BLaER1 (cell line): Measurements from ENCODE around the gene PDLIM5.

Experiments
- H3K27ac ChIP-seq: shearing (Covaris generic); formaldehyde crosslinking; 2 replicates; pipeline ENCODE4 v1.8.1; 2022
- H3K27me3 ChIP-seq: shearing (Covaris generic); formaldehyde crosslinking; 2 replicates; pipeline ENCODE4 v1.8.1; 2022
- H3K36me3 ChIP-seq: shearing (Covaris generic); formaldehyde crosslinking; 2 replicates; pipeline ENCODE4 v1.8.1; 2022
- H3K4me1 ChIP-seq: shearing (Covaris generic); formaldehyde crosslinking; 2 replicates; pipeline ENCODE4 v1.8.1; 2022
- H3K4me2 ChIP-seq: shearing (Covaris generic); formaldehyde crosslinking; 2 replicates; pipeline ENCODE4 v1.8.1; 2022
- H3K4me3 ChIP-seq: shearing (Covaris generic); formaldehyde crosslinking; 2 replicates; pipeline ENCODE4 v1.8.1; 2022
- H3K9ac ChIP-seq: shearing (Covaris generic); formaldehyde crosslinking; 2 replicates; pipeline ENCODE4 v1.8.1; 2022
- H3K9me3 ChIP-seq: shearing (Covaris generic); formaldehyde crosslinking; 2 replicates; pipeline ENCODE4 v1.8.1; 2022
- H4K20me1 ChIP-seq: shearing (Covaris generic); formaldehyde crosslinking; 2 replicates; pipeline ENCODE4 v1.8.1; 2022
- Cebpa-rat ChIP-seq: shearing (Covaris generic); IDR thresholded peaks from 2 replicates; pipeline ENCODE4 v1.8.1; 2022

The PDLIM5 gene

DNA sequence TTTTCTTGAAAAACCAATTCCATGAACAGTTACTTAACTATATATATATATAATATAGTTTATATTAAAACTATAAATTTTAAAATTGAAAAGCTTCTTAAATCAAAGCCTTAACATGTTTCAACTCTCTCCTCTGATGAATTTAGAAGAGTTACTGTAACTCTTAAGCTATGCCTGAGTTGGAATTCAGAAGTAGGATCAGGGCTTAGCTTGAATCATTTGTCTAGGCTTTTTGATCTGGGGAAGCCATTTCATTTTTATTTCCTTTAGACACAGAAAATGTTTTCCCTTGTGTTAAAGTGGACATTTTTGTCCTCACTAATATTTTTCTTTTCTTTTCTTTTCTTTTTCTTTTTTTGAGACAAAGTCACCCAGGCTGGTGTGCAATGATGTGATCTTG, 40.4 kb upstream of the PDLIM5 start:
- H3K4me1 ChIP-seq, result no peaks in the 10 kb centered on the region
- no peak overlapping the region for H3K9ac ChIP-seq
- H3K4me3 ChIP-seq, result no peak overlapping the region
- no peaks in the 10 kb centered on the region for H4K20me1 ChIP-seq
- H3K4me2 ChIP-seq, result no peak overlapping the region
- H3K36me3 ChIP-seq, result no peaks in the 10 kb centered on the region
- H3K9me3 ChIP-seq, result no peaks in the 10 kb centered on the region
- no peak overlapping the region for H3K27ac ChIP-seq
- no peak for TF ChIP-seq Cebpa-rat
- no peaks in the 10 kb centered on the region for H3K27me3 ChIP-seq

DNA sequence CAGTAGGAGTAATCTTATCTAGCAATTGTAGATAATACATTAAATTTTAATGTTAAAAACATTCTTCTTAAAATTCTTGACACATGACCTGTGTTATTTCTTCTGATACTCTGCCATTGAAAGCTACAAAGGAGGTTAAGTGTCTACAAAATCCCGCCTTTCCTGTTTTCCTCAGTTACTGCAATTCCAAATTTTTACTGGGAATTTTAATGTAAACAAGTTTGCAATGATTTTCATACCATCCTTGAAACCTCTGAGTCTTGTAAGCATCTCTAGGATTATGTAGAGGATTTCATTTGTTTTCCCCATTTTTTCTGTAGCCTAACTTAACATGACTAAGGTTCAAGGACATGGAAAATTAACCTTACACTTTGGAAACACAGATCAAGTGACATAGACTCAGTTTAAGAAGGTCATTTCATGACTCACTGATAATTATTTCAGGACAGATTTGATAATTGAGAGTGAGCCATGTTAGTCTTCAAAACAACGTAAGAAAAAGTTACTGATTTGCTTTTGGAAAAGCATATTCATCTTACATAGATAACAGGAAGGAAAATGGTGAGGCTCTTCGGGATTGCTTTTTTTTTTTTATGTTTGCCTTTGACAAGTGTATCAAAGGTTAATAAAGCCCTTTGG, 39.6 kb upstream of the PDLIM5 start:
- Histone ChIP-seq H3K27me3 (no peaks in the 10 kb centered on the region), H3K4me3 (no peak overlapping the region), H3K9ac (no peak overlapping the region), H4K20me1 (no peaks in the 10 kb centered on the region), H3K9me3 (no peaks in the 10 kb centered on the region), H3K4me1 (no peaks in the 10 kb centered on the region), H3K4me2 (no peak overlapping the region), H3K27ac (no peak overlapping the region), H3K36me3 (no peaks in the 10 kb centered on the region)
- TF ChIP-seq Cebpa-rat, result no peak

DNA sequence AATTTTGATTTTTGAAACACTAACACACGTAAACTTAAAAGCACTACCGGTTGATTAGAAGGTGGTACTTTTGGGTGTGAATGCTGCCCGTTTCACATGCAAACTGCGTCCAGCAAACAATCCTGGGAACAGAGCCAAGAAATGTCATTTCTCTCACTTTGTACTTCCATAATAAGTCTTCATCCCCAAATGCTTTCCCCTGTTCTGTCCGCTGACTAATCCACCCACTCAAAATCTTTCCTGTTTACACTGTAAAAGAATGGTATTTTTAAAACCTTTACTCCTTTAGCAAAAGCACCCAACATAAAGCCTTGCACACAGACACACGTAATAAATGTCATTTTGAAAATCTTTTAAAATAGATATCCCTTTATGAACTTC, 39.1 kb upstream of the PDLIM5 start:
- Histone ChIP-seq H3K4me2 (no peak overlapping the region), H4K20me1 (no peaks in the 10 kb centered on the region), H3K36me3 (no peaks in the 10 kb centered on the region), H3K27me3 (no peaks in the 10 kb centered on the region), H3K4me1 (no peaks in the 10 kb centered on the region), H3K9ac (no peak overlapping the region), H3K4me3 (no peak overlapping the region), H3K27ac (no peak overlapping the region), H3K9me3 (no peaks in the 10 kb centered on the region)
- no peak for TF ChIP-seq Cebpa-rat

- Histone ChIP-seq H3K4me2 (no peak overlapping the region), H3K27ac (no peak overlapping the region), H3K4me1 (no peaks in the 10 kb centered on the region)
Measured at GRCh38 chr4:94413085-94413840, 38.5 kb upstream of the PDLIM5 start.

GRCh38 chr4:94414907-94415306, 36.8 kb upstream of the PDLIM5 start:
- H3K4me1 ChIP-seq, result no peaks in the 10 kb centered on the region
- no peaks in the 10 kb centered on the region for H3K27me3 ChIP-seq
- H3K4me3 ChIP-seq, result no peak overlapping the region
- H3K9me3 ChIP-seq, result no peaks in the 10 kb centered on the region
- H3K27ac ChIP-seq, result no peak overlapping the region
- H3K36me3 ChIP-seq, result no peaks in the 10 kb centered on the region
- H4K20me1 ChIP-seq, result no peaks in the 10 kb centered on the region
- H3K4me2 ChIP-seq, result no peak overlapping the region
- no peak for TF ChIP-seq Cebpa-rat
- H3K9ac ChIP-seq, result no peak overlapping the region

More at GRCh38 chr4:94413085-94413840, 38.5 kb upstream of the PDLIM5 start:
- H3K4me3 ChIP-seq, result no peak overlapping the region
- H3K9me3 ChIP-seq, result no peaks in the 10 kb centered on the region
- H4K20me1 ChIP-seq, result no peaks in the 10 kb centered on the region
- H3K36me3 ChIP-seq, result no peaks in the 10 kb centered on the region
- H3K9ac ChIP-seq, result no peak overlapping the region
- no peak for TF ChIP-seq Cebpa-rat
- no peaks in the 10 kb centered on the region for H3K27me3 ChIP-seq

DNA sequence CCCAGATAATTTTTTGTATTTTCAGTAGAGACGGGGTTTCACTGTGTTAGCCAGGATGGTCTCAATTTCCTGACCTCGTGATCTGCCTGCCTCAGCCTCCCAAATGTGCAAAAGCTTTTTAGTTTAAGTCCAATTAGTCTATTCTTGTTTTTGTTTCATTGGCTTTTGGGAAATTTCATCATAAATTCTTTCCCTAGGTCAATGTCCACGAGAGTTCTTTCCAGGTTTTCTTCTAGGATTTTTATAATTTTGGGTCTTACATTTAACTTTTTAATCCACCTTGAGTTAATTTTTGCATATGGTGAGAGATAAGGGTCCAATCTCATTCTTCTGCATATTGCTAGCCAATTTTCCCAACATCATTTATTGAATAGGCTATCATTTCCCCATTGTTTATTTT, 36.3 kb upstream of the PDLIM5 start:
- H3K27me3 ChIP-seq, result no peaks in the 10 kb centered on the region
- no peaks in the 10 kb centered on the region for H3K9me3 ChIP-seq
- no peaks in the 10 kb centered on the region for H4K20me1 ChIP-seq
- H3K36me3 ChIP-seq, result no peaks in the 10 kb centered on the region
- H3K4me3 ChIP-seq, result no peak overlapping the region
- no peak overlapping the region for H3K27ac ChIP-seq
- H3K4me1 ChIP-seq, result no peaks in the 10 kb centered on the region
- no peak for TF ChIP-seq Cebpa-rat
- no peak overlapping the region for H3K9ac ChIP-seq
- H3K4me2 ChIP-seq, result no peak overlapping the region

DNA sequence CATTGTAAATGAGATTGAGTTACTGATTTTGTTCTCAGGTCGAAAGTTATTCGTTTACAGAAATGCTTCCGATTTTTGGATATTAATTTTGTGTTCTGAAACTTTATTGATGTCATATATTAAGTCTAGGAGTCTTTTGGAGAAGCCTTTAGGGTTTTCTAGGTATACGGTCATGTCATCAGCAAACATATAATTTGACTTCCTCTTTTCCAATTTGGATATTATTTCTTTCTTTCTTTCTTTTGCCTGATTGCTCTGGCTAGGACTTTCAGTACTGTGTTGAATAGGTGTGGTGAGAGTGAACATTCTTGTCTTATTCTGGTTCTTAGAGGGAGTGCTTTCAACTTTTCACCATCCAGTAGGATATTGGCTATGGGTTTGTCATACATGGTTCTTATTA, 35.4 kb upstream of the PDLIM5 start:
- Histone ChIP-seq H3K4me1 (no peaks in the 10 kb centered on the region), H3K4me2 (no peak overlapping the region), H4K20me1 (no peaks in the 10 kb centered on the region), H3K4me3 (no peak overlapping the region), H3K9ac (no peak overlapping the region), H3K36me3 (no peaks in the 10 kb centered on the region), H3K27ac (no peak overlapping the region), H3K27me3 (no peaks in the 10 kb centered on the region), H3K9me3 (no peaks in the 10 kb centered on the region)
- no peak for TF ChIP-seq Cebpa-rat

DNA sequence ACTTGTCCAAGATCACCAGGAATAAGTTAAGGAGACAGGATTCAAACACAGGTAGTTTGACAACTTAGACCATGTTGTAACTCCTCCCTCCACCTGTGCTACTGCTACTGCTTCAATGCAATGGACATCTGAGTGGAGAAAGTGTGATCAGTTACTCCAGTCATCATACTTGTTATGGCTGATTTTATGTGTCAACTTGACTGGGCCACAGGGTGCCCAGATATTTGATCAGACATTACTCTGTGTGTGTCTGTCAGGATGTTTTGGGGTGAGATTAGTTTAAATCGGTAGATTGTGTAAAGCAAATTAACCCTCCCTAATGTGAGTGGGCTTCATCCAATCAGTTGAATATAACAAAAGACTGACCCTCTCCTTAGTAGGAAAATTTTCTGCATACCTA, 34.8 kb upstream of the PDLIM5 start:
- H3K4me3 ChIP-seq, result no peak overlapping the region
- H3K27ac ChIP-seq, result no peak overlapping the region
- H3K36me3 ChIP-seq, result no peaks in the 10 kb centered on the region
- H3K4me1 ChIP-seq, result no peaks in the 10 kb centered on the region
- no peak for TF ChIP-seq Cebpa-rat
- no peaks in the 10 kb centered on the region for H4K20me1 ChIP-seq
- no peaks in the 10 kb centered on the region for H3K27me3 ChIP-seq
- H3K4me2 ChIP-seq, result no peak overlapping the region
- H3K9ac ChIP-seq, result no peak overlapping the region
- H3K9me3 ChIP-seq, result no peaks in the 10 kb centered on the region

DNA sequence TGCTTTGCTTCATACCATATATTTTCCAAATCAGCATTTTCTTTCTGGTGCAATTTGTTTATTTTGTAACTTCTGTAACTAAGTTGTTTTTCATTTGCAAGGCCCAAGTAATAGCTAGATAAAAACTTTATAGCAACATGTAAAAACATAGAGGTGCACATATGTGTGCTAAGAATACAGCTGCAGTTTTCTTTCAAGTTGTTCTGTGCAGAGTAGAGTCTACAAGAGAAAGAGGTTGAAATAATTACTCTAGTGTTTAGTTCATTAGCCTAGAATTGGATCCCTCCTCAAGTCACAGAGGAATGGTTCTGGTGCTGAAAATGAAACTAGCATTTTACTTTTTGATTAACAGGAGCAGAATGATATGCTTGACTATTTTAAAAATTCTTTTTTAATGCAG, 32.2 kb upstream of the PDLIM5 start:
- no peak overlapping the region for H3K4me3 ChIP-seq
- H4K20me1 ChIP-seq, result no peaks in the 10 kb centered on the region
- H3K9me3 ChIP-seq, result no peaks in the 10 kb centered on the region
- no peak for TF ChIP-seq Cebpa-rat
- no peaks in the 10 kb centered on the region for H3K27me3 ChIP-seq
- H3K36me3 ChIP-seq, result no peaks in the 10 kb centered on the region
- no peaks in the 10 kb centered on the region for H3K4me1 ChIP-seq
- no peak overlapping the region for H3K27ac ChIP-seq
- H3K4me2 ChIP-seq, result no peak overlapping the region
- no peak overlapping the region for H3K9ac ChIP-seq

DNA sequence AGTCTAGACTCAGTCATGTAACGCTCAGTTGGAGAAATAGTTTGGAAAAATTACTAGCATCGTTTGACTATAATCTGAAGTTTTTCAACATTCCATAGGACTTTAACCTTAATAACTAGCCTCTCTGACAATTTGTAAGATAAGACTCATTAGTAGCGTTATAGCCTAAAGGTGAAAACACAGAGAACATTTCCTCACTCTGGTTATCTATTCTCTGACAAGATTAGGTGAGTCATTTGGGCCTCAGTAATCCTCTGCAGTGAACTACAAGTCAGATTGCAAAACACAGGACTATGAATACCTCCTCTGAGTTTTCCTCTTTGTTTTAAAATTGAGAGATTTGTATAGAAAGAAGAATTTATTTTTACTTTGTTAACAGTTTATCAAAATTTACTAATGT, 31.8 kb upstream of the PDLIM5 start:
- Histone ChIP-seq H3K4me1 (no peaks in the 10 kb centered on the region), H3K9ac (no peak overlapping the region), H3K9me3 (no peaks in the 10 kb centered on the region), H3K36me3 (no peaks in the 10 kb centered on the region), H3K4me3 (no peak overlapping the region), H3K4me2 (no peak overlapping the region), H4K20me1 (no peaks in the 10 kb centered on the region), H3K27ac (no peak overlapping the region), H3K27me3 (no peaks in the 10 kb centered on the region)
- no peak for TF ChIP-seq Cebpa-rat
